HG03469 (cell line): ENCODE data around the gene TEDC2.
A peak's percentile ranks its signal among the peaks of the same experiment; 100 is the strongest.

Experiments
- ATAC-seq: cut with Tn5 transposase; IDR thresholded peaks from one replicate; pipeline ENCODE4 v1.9.1; 2021; ENCODE audit warnings: mild to moderate bottlenecking, moderate library complexity, moderate number of reproducible peaks; ENCODE audit not compliant: unreplicated experiment

TEDC2 gene

DNA sequence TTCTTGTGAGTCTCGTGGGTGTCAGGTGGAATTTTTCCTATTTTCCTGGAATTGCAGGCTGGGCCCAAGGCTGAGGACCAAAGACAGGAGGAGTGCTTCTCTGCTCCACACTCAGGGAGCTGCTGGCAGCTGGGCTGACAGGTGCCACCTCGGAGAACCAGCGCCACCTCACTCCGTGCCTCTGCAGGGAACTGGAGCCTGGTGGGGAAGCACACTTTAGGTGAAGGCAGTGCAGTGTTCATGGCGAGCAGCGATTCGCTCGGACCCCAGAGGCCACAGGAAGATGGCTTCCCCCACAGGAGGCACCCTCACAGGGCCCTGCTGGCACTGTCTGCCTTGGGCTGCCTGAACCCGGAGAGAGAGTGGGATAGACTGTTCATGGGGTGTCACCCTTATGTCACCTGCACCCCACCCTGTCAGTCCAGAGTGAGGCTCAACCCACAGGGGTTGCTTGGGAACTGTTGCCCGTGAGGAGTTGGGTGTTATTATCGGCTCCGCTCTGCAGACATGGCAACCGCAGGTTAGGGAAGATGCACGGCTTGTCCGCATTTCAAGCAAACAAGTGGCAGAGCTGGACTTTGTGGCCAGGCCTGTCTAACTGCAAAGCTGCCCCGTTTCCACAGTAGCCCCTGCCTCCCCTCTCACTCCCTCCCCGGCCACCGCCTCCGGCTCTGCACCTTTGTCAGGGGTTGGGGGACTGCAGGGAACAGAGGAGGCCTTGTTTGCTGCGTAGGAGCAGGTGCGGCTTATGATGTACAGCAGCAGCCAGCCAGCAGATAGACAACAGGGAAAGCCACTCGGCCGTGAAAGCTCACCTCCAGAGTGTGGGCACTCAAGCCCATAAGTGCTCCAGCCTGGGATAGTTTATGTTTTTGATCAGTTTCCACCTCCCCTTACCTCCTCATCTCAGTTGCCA, 30.5 kb downstream of the TEDC2 start:
- ATAC-seq: no peak

DNA sequence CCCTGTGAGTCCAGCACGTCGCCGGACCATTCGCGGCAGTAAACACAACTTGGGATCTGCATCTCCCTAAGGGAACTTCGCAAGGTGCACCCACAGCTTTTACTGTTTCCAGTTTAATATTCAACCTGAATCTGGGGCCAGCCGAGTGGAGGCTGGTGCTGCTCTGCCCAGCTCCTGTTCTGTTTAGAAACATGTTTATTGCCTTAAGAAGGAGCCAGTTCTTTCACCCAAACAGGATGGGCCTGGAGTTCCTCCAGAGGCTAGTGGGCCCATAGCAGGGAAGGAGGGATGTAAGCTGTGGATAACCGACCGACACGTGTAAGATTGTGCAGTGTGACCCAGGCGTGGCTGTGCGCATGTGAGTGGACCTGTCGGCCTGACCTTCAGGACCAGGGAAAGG, 32.4 kb downstream of the TEDC2 start:
- ATAC-seq: no peak

DNA sequence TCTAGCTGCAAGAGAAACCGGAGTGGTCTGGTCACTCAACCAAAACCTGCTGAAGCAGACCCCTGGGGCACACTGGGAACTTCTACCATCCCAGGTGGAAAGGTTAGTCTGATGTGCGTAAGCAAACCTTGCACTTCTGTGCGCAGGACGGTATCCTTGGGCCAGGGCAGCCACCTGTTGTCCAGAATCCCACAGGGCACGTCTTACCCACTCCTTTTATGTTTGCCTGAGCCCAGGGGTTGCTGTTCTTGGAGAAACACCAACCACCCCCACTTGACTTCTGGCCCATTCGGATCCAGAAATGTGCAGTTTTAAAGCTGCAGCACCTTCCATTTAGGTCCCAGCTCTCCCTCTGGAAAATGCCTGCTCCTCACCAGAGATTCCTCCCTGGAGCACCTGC, 33.7 kb downstream of the TEDC2 start:
- no peak for ATAC-seq

DNA sequence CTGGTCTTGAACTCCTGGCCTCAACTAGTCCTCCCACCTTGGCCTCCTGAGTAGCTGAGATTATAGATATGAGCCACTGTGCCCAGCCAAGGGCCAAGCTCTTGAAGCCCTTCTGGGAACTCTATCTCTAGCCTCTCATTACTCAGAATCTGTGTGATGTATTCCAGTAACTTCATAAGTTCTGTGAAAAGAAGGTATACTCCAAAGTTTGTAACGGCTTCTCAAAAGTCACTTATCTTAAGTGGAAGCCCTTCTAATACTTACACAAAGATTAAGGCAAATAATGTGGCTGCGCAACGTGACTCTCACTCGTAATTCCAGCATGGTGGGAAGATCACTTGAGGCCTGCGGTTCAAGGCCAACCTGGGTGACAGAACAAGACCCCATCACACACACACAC, 34.7 kb downstream of the TEDC2 start:
- ATAC-seq: no peak

DNA sequence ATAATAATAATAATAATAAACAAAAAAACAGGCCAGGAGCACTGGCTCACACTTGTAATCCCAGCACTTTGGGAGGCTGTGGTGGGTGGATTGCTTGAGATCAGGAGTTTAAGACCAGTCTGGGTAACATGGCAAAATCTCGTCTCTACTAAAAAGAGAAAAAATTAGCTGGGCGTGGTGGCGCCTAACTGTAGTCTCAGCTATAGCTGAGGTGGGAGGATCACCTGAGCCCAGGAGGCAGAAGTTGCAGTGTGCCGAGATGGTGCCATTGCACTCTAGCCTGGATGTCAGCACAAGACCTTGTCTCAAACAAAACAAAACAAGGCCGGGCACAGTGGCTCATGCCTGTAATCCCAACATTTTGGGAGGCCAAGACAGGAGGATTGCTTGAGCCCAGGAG, 35.1 kb downstream of the TEDC2 start:
- no peak for ATAC-seq

DNA sequence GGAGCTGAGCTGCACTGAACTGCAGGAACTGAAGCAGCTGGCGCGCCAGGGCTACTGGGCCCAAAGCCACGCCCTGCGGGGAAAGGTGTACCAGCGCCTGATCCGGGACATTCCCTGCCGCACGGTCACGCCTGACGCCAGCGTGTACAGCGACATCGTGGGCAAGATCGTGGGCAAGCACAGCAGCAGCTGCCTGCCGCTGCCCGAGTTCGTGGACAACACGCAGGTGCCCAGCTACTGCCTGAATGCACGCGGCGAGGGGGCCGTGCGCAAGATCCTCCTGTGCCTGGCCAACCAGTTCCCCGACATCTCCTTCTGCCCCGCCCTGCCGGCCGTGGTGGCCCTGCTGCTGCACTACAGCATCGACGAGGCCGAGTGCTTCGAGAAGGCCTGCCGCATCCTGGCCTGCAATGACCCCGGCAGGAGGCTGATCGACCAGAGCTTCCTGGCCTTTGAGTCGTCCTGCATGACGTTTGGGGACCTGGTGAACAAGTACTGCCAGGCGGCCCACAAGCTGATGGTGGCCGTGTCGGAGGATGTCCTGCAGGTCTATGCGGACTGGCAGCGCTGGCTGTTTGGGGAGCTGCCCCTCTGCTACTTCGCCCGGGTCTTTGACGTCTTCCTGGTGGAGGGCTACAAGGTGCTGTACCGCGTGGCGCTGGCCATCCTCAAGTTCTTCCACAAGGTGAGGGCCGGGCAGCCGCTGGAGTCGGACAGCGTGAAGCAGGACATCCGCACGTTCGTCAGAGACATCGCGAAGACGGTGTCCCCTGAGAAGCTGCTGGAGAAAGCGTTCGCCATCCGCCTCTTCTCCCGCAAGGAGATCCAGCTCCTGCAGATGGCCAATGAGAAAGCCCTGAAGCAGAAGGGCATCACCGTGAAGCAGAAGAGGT, 36.6 kb downstream of the TEDC2 start:
- ATAC-seq: no peak

DNA sequence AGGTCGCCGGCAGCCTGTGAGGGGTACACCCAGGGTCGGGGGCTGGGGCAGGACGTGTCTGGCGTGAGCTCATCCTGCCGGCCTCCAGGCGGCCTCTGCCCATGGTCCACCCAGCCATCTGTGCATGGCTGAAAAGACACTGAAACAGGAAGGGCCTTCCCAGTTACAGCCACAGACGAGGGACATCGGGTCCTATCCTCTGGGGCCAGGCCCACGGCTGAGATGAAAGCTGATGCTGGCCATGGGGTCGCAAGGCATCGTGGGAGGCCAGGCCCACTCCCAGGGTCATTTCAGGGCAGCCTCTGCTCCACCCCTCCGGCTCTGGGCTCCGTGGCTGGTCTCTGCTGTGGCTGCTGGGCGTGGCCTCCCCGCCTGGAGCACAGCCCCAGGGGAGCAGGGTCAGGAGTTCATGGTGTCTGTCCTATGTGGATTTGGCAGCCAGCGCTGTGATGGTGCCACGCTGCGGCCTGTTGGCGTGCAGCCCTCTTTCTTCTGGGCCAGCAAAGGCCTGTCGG, 37.3 kb downstream of the TEDC2 start:
- no peak for ATAC-seq

DNA sequence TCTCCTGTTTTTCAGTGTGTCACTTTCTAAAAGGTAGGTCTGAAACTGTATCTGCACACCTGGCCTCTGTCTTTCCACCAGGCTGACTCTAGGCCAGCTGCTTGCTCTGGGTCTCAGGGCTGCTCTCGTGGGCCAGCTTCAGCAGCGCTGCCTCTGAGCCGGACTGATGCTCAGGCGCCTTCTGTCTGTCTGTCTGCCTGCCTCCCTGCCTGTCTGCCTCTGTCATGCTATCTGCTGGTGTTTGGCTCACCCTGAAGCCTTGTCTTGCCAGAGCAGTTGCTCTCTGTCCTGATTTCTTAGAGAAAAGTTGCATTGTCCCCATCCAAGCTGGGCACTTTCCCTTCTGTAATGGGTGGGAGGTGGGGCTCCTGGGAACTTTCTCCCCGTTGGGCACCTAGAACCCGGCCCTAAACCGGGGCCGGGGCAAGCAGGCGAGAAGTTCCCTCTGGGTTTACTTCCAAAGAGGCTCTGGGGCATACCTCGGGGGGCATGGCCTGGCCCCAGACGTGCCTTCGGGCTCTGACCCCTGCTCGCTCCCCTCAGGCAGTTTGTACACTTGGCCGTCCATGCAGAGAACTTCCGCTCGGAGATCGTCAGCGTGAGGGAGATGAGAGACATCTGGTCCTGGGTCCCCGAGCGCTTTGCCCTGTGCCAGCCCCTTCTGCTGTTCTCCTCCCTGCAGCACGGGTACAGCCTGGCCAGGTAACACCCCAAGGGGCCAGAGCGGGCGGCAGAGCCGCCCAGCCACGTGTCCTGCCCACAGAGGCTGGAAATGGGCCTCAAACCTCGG, 38.0 kb downstream of the TEDC2 start:
- no peak for ATAC-seq

DNA sequence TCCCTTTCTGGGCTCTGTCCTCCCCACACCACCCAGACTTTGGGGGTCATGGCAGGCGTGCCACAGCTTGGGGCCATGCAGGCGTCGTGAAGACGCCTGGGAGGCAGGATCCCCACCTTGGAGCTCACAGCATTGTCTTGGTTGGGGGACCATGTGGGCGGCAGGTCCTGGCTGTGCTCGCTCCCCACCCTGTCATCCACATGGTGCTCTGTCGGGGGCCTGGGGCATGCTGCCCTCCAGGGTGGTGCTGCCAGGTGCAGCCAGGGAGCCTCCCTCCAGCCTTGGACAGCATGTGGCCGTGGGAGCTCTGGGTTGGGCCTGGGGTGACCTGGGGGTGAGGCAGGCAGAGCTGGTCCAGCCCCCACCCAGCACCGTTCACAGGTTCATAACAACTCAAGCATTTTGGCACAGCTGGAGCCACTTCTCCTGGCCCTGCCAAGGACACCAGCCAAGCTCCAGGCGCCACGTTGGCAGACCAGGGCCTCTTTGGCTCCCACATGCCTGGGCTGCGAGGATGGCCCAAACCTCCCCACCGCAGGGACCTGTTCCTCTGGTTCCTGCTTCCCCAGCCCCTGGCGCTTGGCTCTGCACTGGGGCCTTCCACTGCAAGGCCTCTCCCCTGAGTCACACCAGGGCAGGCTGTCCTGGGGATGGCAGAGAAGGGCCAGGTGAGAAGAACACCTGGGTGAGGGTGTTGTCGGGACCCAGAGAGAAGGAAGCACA, 38.8 kb downstream of the TEDC2 start:
- ATAC-seq: no peak

DNA sequence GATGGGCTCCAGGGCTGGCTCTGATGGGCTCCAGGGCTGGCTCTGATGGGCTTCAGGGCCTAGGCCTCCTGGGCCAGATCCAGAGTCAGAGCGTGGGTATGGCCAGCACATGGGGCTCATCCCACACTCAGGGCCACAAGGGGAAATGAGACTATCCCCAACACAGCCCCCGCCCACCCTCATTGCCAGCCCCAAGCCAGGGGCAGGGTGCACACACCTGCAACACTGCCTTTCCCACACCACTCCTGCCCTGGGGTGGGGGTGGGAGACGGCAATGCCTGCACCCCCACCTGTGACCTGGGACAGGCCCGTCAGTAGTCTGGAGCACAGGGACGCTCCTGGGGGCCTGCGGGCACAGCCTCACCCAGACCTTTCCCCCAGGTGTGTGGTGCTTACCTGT, 39.5 kb downstream of the TEDC2 start:
- no peak for ATAC-seq

DNA sequence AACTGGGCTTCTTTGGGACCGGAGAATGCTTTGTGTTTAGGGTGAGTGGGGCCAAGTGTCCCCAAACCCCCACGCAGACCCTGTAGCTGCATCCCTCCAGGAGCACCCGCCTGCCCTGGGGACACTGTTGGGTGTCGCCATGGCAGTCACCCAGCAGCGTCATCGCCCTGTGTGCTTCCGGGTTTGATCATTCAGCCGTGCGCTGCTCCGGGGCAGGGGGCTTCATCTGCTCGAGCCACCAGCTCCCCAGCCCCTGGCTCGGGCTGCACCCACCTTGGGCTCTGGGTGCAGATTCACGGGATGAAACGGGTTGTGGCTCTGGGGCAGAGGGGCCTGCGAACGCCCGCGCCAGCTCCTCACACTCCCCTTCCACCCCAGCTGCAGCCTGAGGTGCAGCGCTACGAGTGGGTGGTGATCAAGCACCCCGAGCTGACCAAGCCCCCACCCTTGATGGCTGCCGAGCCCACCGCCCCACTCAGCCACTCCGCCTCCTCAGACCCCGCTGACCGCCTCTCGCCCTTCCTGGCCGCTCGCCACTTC, 40.1 kb downstream of the TEDC2 start:
- ATAC-seq: no peak

DNA sequence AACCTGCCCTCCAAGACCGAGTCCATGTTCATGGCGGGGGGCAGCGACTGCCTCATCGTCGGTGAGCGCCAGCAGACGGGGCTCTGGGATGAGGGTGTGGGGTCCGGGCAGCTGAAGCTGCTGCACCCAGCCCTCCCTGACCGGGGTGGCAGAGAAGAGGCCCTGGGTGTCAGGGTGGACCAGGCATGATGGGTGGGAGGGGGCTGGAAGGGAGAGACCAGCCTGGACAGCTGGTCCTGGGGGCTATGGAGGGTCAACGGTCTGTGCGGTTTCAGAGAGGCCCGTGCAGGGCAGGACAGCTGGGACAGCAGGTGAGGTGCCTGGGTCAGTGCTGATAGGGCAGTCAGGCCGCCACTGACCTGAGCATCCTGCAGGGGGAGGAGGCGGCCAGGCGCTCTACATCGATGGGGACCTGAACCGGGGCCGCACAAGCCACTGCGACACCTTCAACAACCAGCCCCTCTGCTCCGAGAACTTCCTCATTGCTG, 40.6 kb downstream of the TEDC2 start:
- ATAC-seq: no peak

DNA sequence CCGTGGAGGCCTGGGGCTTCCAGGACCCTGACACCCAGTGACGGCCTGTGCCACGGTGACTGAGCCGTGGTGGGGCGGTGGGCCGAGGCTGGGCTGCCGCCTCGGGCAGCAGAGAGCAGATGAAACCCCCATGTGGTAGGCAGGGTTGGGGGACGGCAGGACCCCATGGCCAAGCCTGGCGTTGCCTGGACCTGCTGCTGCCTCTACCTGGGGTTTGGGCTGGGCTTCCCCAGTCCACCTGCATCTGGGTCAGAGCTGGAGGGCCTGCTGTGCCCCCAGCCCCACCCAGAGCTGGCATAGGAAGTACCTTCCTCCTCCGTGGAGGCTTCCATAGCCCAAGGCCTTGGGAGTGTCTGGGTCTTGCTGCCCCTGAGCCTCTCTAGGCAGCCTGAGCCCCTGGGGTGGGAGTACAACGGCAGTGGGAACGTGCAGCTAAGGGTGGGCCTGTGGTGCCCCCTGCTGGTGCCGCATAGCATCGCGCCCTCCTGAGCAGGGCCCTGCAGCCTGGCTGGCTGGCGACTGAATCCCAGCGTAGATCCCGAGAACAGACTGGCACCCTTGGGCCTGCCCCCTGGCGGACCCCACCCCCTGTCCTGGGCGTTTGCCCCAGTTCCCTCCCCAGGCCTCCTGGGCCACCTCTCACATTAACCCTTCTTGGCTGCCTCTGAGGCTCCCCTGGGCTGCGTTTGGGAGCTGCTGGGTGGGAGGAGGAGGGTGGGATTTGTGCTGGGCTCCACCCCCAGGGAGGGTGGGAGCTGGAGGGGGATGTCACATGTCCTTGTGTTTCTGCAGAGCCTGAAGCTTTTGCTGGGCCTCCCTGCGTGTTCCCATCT, 41.2 kb downstream of the TEDC2 start:
- no peak for ATAC-seq

DNA sequence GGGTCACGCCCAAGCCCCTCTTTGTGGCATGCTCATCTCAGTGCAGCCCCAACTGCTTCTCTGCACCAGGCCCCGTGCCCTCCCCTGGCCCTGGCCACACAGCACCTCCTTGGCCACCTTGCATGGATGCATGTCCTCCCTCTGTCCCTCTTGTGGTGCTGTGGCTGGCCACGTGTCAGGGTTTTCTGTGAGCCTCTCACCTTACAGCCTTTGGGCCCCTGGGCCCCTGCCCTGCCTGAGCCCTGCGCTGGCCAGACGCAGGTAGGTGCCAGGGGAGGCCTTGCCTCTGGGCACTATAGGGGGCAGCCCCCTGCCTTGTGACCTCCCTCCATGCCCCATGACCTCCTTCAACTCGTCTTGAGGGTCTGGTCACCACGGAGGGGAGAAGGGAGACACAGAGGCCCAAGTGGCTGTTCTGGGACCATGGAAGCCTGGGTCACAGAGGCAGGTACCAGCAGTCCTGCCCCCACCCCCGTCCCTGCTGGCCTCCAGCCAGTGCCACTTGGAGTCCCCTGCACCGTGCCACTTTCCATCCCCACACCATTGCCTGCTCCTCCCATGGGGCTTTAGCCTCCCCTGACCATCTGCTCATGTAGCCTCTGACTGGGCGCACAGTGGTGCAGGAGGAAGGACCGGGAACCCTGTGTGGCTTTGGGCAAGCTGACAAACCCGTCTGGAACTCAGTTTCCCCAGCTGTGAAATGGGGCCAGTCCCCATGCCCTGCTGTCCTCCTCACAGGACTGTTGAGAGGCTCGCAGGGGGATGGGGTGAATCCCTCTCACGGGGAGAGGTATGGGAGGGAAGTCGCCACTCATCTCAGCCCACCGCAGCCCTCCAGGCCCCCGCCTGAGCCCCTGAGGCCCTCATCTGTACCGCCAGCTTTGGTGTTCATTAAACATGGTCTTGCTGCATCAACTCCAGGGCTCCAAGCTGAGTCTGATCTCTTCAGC, 42.3 kb downstream of the TEDC2 start:
- no peak for ATAC-seq

DNA sequence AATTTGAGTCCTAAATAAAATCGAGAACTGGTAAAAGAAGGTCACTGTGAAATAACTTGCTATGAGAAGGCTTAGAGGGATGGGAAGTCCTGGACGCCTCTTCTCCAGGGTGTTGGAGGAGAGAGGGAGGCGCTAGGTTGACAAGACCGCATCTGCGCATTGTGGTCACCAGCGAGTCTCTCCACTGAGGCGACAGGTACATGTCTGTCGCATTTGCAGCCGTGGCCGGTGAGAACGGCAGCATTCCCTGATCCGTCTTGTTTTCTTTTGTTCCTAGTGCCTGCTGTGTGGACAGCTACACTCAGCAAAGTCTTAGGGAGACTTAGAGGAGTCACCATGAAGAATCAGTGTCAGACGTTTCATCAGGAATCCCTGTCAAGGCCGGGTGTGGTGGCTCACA, 45.8 kb downstream of the TEDC2 start:
- no peak for ATAC-seq

DNA sequence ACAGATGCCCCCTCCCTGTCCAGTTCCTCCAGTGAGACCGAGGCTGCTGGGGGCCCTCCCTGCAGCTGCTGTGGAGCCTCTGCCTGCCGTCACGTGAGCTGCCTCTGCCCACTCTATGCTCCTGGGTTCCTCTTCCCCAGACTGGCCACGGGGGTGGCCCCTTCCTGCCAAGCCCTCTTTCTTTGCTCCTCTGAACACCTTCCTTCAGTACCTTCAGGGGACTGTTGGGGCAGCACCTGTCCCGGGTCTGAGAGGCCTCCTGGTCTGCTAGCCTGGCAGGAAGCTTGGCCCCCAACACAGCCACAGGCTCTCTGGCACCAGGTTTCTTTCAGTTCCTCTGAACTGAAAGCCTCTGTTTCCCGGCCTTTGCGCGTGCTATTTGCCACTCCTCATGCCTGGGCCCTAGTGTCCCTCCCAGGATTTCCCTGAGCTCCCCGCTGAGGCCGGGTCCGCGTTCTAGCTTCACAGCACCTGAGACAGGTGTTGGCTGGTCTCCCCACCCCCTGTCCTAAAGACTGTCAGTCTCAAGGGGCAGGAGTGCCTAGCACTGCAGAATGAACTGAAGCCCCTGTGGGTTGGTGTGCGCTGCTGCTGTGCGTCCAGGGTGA, 47.2 kb downstream of the TEDC2 start:
- peak; percentile 48 for ATAC-seq

DNA sequence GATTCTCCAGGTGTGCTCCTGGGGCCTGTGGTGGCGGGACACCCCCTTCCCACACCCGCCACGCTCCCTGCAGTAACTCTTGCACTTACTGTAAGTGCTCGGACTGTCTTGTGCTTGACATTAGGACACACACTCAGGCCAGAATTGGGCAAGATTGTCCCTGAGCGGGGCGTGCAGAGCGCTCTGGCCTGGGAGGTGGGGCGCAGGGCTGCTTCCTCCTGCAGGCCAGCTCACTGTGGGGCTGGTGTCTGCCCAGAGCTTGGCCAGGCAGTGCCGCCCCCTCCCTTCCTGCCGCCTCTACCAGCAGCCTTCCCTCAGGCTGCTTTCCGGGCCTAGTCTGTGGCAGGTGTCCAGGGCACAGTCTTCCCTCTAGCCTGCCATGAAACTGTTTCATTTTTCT, 47.8 kb downstream of the TEDC2 start:
- ATAC-seq: peak; percentile 14
